Naive B cell (primary cell): ENCODE results near the gene FKBP5. TPM values are rescaled to one million over a fixed set of nuclear protein-coding genes. Genes with fewer than 3 reads are reported as not detected.

Source experiments
- ATAC-seq, 2 donors: fragments of 150-1000 bp; cut with Tn5 transposase; 2 replicates each; pipeline ENCODE4 v1.10.0; 2021; ENCODE audit warnings: low read depth in 2 of 2, mild to moderate bottlenecking in 2 of 2, moderate library complexity in 2 of 2
- DNase-seq: peaks from one replicate; pipeline ENCODE4 v3.0.0; 2022
- H3K27ac Mint-ChIP-seq, 6 donors: one replicate each; pipeline ENCODE4 v1.8.0; 2020 to 2022; ENCODE audit warnings: mild to moderate bottlenecking in 6 of 6, mixed read lengths in 6 of 6, moderate library complexity in 5 of 6, inconsistent platforms in 2 of 6
- H3K27me3 Mint-ChIP-seq, 3 donors: one replicate each; pipeline ENCODE4 v1.8.0; 2021 to 2022; ENCODE audit warnings: mixed read lengths in 3 of 3, mild to moderate bottlenecking in 1 of 3
- H3K36me3 Mint-ChIP-seq, 2 donors: one replicate each; pipeline ENCODE4 v1.8.0; 2020 to 2022; ENCODE audit warnings: mixed read lengths in 2 of 2, inconsistent platforms in 1 of 2, mild to moderate bottlenecking in 1 of 2
- H3K4me1 Mint-ChIP-seq, 3 donors: one replicate each; pipeline ENCODE4 v1.8.0; 2020 to 2022; ENCODE audit warnings: mixed read lengths in 3 of 3, inconsistent platforms in 1 of 3, mild to moderate bottlenecking in 1 of 3, moderate library complexity in 1 of 3
- H3K4me3 Mint-ChIP-seq, 8 donors: one replicate each; pipeline ENCODE4 v1.8.0; 2020 to 2022; ENCODE audit warnings: mild to moderate bottlenecking in 8 of 8, mixed read lengths in 8 of 8, moderate library complexity in 8 of 8, inconsistent platforms in 2 of 8
- H3K9me3 Mint-ChIP-seq, 7 donors: one replicate each; pipeline ENCODE4 v1.8.0; 2020 to 2022; ENCODE audit warnings: mixed read lengths in 7 of 7, mild to moderate bottlenecking in 5 of 7, inconsistent platforms in 2 of 7, moderate library complexity in 1 of 7
- polyA plus RNA-seq, 6 donors: library from polyadenylated mRNA; unstranded; fragments of 300-500 nt; fragmentation: Illumina TruSeq; gene quantifications; one replicate each; pipeline ENCODE4 v1.2.3, GENCODE V29; 2021; ENCODE audit warnings: low read depth in 6 of 6

Gene FKBP5
- polyA plus RNA-seq, 6 donors from 2014 or later = 6.7 to 80.8 (median 15.1) TPM

- Mint-ChIP-seq H3K27me3 (no peaks in the 10 kb centered on the region), H3K4me1 (no peaks in the 10 kb centered on the region), H3K4me3 (no peak overlapping the region), H3K9me3 (no peaks in the 10 kb centered on the region), H3K36me3 (peaks cover 6 to 7% of the 10 kb centered on the region in 2 donors), H3K27ac (peak overlapping the region in 1 of 6 donors; percentile 47)
- ATAC-seq = no peak
- no peak for DNase-seq
Observed at GRCh38 chr6:35633579-35634089, 55.1 kb downstream of the FKBP5 start.

- peak overlapping the region in 1 of 6 donors; percentile 79 for H3K27ac Mint-ChIP-seq
- DNase-seq (no peak), ATAC-seq (no peak)
- H3K9me3 Mint-ChIP-seq = no peaks in the 10 kb centered on the region
- no peak overlapping the region for H3K4me3 Mint-ChIP-seq
- H3K27me3 Mint-ChIP-seq = no peaks in the 10 kb centered on the region
- H3K4me1 Mint-ChIP-seq = no peaks in the 10 kb centered on the region
- peaks cover 0 to 7% of the 10 kb centered on the region in 2 donors for H3K36me3 Mint-ChIP-seq
Observed at GRCh38 chr6:35629876-35630378, 58.8 kb downstream of the FKBP5 start.

GRCh38 chr6:35626401-35626800 is 62.3 kb downstream of the FKBP5 start:
- Mint-ChIP-seq H3K27ac (no peak overlapping the region), H3K27me3 (no peaks in the 10 kb centered on the region)

GRCh38 chr6:35624341-35625070 is 64.2 kb downstream of the FKBP5 start:
- no peaks in the 10 kb centered on the region for H3K27me3 Mint-ChIP-seq

More at GRCh38 chr6:35626401-35626800, 62.3 kb downstream of the FKBP5 start:
- ATAC-seq (no peak), DNase-seq (no peak)
- no peak overlapping the region for H3K4me3 Mint-ChIP-seq
- H3K4me1 Mint-ChIP-seq = peaks cover 0 to 1% (median 0%) of the 10 kb centered on the region in 3 donors
- no peaks in the 10 kb centered on the region for H3K9me3 Mint-ChIP-seq
- peaks cover 0 to 7% of the 10 kb centered on the region in 2 donors for H3K36me3 Mint-ChIP-seq

GRCh38 chr6:35622283-35622682 is 66.4 kb downstream of the FKBP5 start:
- peak overlapping the region in 1 of 6 donors; percentile 6 for H3K27ac Mint-ChIP-seq
- H3K9me3 Mint-ChIP-seq = no peaks in the 10 kb centered on the region
- H3K4me3 Mint-ChIP-seq = no peak overlapping the region
- no peaks in the 10 kb centered on the region for H3K27me3 Mint-ChIP-seq
- H3K4me1 Mint-ChIP-seq = peaks cover 0 to 1% (median 0%) of the 10 kb centered on the region in 3 donors
- ATAC-seq (no peak), DNase-seq (no peak)
- peaks cover 0 to 7% of the 10 kb centered on the region in 2 donors for H3K36me3 Mint-ChIP-seq

More at GRCh38 chr6:35624341-35625070, 64.2 kb downstream of the FKBP5 start:
- H3K4me1 Mint-ChIP-seq = peaks cover 0 to 1% (median 0%) of the 10 kb centered on the region in 3 donors
- H3K27ac Mint-ChIP-seq = peak overlapping the region in 1 of 6 donors; percentile 95
- H3K9me3 Mint-ChIP-seq = no peaks in the 10 kb centered on the region
- DNase-seq = no peak
- no peak for ATAC-seq
- H3K4me3 Mint-ChIP-seq = no peak overlapping the region
- H3K36me3 Mint-ChIP-seq = no peaks in the 10 kb centered on the region

- no peak for ATAC-seq
- Mint-ChIP-seq H3K9me3 (no peaks in the 10 kb centered on the region), H3K4me3 (no peak overlapping the region), H3K4me1 (peaks cover 0 to 1% (median 0%) of the 10 kb centered on the region in 3 donors), H3K36me3 (peaks cover 0 to 7% of the 10 kb centered on the region in 2 donors), H3K27ac (no peak overlapping the region), H3K27me3 (no peaks in the 10 kb centered on the region)
- DNase-seq = no peak
Observed at GRCh38 chr6:35620706-35621105, 68.0 kb downstream of the FKBP5 start.

GRCh38 chr6:35613762-35614161 is 75.0 kb downstream of the FKBP5 start:
- no peaks in the 10 kb centered on the region for H3K9me3 Mint-ChIP-seq
- H3K4me3 Mint-ChIP-seq = no peak overlapping the region
- no peak for ATAC-seq
- H3K27ac Mint-ChIP-seq = no peak overlapping the region
- H3K27me3 Mint-ChIP-seq = no peaks in the 10 kb centered on the region
- no peaks in the 10 kb centered on the region for H3K4me1 Mint-ChIP-seq
- DNase-seq = no peak
- H3K36me3 Mint-ChIP-seq = peaks cover 9 to 18% of the 10 kb centered on the region in 2 donors

- Mint-ChIP-seq H3K36me3 (peaks cover 9 to 17% of the 10 kb centered on the region in 2 donors), H3K4me1 (no peaks in the 10 kb centered on the region), H3K4me3 (no peak overlapping the region), H3K9me3 (no peaks in the 10 kb centered on the region), H3K27ac (peak overlapping the region in 2 of 6 donors; percentile 49 to 71), H3K27me3 (no peaks in the 10 kb centered on the region)
- ATAC-seq (no peak), DNase-seq (no peak)
Observed at GRCh38 chr6:35611240-35611639, 77.5 kb downstream of the FKBP5 start.

- Mint-ChIP-seq H3K27me3 (no peaks in the 10 kb centered on the region), H3K36me3 (peaks cover 9 to 17% of the 10 kb centered on the region in 2 donors), H3K9me3 (no peaks in the 10 kb centered on the region), H3K4me1 (peaks cover 0 to 3% (median 0%) of the 10 kb centered on the region in 3 donors), H3K4me3 (no peak overlapping the region), H3K27ac (peak overlapping the region in 3 of 6 donors; percentile 9 to 71 (median 44))
- DNase-seq (no peak), ATAC-seq (no peak)
Observed at GRCh38 chr6:35610830-35611229, 77.9 kb downstream of the FKBP5 start.

GRCh38 chr6:35609588-35609987 is 79.1 kb downstream of the FKBP5 start:
- Mint-ChIP-seq H3K4me3 (no peak overlapping the region), H3K4me1 (peaks cover 0 to 5% (median 0%) of the 10 kb centered on the region in 3 donors), H3K36me3 (peaks cover 9 to 17% of the 10 kb centered on the region in 2 donors), H3K9me3 (no peaks in the 10 kb centered on the region), H3K27me3 (no peaks in the 10 kb centered on the region), H3K27ac (peak overlapping the region in 1 of 6 donors; percentile 7)
- DNase-seq (no peak), ATAC-seq (no peak)

GRCh38 chr6:35607517-35608233 is 81.0 kb downstream of the FKBP5 start:
- Mint-ChIP-seq H3K4me1 (peaks cover 5 to 8% (median 6%) of the 10 kb centered on the region in 3 donors), H3K27ac (peak overlapping the region in 3 of 6 donors; percentile 38 to 69 (median 44)), H3K27me3 (no peaks in the 10 kb centered on the region), H3K36me3 (peaks cover 9 to 15% of the 10 kb centered on the region in 2 donors), H3K9me3 (no peaks in the 10 kb centered on the region), H3K4me3 (no peak overlapping the region)
- ATAC-seq (no peak), DNase-seq (no peak)

GRCh38 chr6:35605600-35605999 is 83.1 kb downstream of the FKBP5 start:
- Mint-ChIP-seq H3K27me3 (no peaks in the 10 kb centered on the region), H3K27ac (no peak overlapping the region), H3K4me1 (peaks cover 19 to 26% (median 23%) of the 10 kb centered on the region in 3 donors), H3K4me3 (no peak overlapping the region), H3K9me3 (no peaks in the 10 kb centered on the region), H3K36me3 (no peaks in the 10 kb centered on the region)
- no peak for DNase-seq
- no peak for ATAC-seq

GRCh38 chr6:35603326-35604202 is 85.2 kb downstream of the FKBP5 start:
- no peaks in the 10 kb centered on the region for H3K27me3 Mint-ChIP-seq
- peak overlapping the region in 2 of 6 donors; percentile 47 to 69 for H3K27ac Mint-ChIP-seq
- peak overlapping the region in 1 of 8 donors; percentile 59 for H3K4me3 Mint-ChIP-seq
- no peaks in the 10 kb centered on the region for H3K36me3 Mint-ChIP-seq
- peaks cover 26 to 33% (median 31%) of the 10 kb centered on the region in 3 donors for H3K4me1 Mint-ChIP-seq
- H3K9me3 Mint-ChIP-seq = no peaks in the 10 kb centered on the region
- no peak for ATAC-seq
- no peak for DNase-seq
